Glutamatergic neuron (in vitro differentiated cells): ENCODE measurements around the gene FARS2. TPM values are rescaled to one million over a fixed set of nuclear protein-coding genes. Genes with fewer than 3 reads are reported as not detected.
"Not testable (repeated sequence)": the region's sequence is repeated elsewhere in the genome, so short reads cannot be mapped to it uniquely, and the experiment has no call there.

Experiments
- DNase-seq: peaks from one replicate; pipeline ENCODE4 v3.0.0; 2022
- H3K27ac Mint-ChIP-seq: one replicate; pipeline ENCODE4 v1.8.0; 2020; ENCODE audit warnings: mild to moderate bottlenecking, mixed read lengths, inconsistent platforms; ENCODE audit not compliant: unreplicated experiment
- H3K27me3 Mint-ChIP-seq: one replicate; pipeline ENCODE4 v1.8.0; 2020; ENCODE audit warnings: mild to moderate bottlenecking, moderate library complexity, mixed read lengths, inconsistent platforms; ENCODE audit not compliant: unreplicated experiment
- H3K36me3 Mint-ChIP-seq: one replicate; pipeline ENCODE4 v1.8.0; 2020; ENCODE audit warnings: mild to moderate bottlenecking, mixed read lengths, inconsistent platforms; ENCODE audit not compliant: unreplicated experiment
- H3K4me1 Mint-ChIP-seq: one replicate; pipeline ENCODE4 v1.8.0; 2020; ENCODE audit warnings: mild to moderate bottlenecking, low read depth, mixed read lengths, inconsistent platforms; ENCODE audit not compliant: unreplicated experiment
- H3K4me3 Mint-ChIP-seq: one replicate; pipeline ENCODE4 v1.8.0; 2020; ENCODE audit warnings: mild to moderate bottlenecking, mixed read lengths, inconsistent platforms; ENCODE audit not compliant: unreplicated experiment
- H3K9me3 Mint-ChIP-seq: one replicate; pipeline ENCODE4 v1.8.0; 2020; ENCODE audit warnings: mild to moderate bottlenecking, moderate library complexity, mixed read lengths, inconsistent platforms; ENCODE audit not compliant: unreplicated experiment
- total RNA-seq: library from RNA; stranded (reverse); fragmentation: NEBNext Ultra II Directional; extraction: Animal tissue kit (Norgen Biotek cat#: 25700); gene quantifications from one replicate; pipeline ENCODE4 v1.2.1, GENCODE V29; 2021; ENCODE audit not compliant: unreplicated experiment
- TF ChIP-seq, protein P1 (sequence below): fragments of 200-600 bp; sonication (generic); IDR thresholded peaks from one replicate; pipeline ENCODE4 v1.5.0; 2021; ENCODE audit not compliant: partially characterized antibody, unreplicated experiment

Gene FARS2
- total RNA-seq, 1 donor from 2014 or later, result 14.2 TPM

DNA sequence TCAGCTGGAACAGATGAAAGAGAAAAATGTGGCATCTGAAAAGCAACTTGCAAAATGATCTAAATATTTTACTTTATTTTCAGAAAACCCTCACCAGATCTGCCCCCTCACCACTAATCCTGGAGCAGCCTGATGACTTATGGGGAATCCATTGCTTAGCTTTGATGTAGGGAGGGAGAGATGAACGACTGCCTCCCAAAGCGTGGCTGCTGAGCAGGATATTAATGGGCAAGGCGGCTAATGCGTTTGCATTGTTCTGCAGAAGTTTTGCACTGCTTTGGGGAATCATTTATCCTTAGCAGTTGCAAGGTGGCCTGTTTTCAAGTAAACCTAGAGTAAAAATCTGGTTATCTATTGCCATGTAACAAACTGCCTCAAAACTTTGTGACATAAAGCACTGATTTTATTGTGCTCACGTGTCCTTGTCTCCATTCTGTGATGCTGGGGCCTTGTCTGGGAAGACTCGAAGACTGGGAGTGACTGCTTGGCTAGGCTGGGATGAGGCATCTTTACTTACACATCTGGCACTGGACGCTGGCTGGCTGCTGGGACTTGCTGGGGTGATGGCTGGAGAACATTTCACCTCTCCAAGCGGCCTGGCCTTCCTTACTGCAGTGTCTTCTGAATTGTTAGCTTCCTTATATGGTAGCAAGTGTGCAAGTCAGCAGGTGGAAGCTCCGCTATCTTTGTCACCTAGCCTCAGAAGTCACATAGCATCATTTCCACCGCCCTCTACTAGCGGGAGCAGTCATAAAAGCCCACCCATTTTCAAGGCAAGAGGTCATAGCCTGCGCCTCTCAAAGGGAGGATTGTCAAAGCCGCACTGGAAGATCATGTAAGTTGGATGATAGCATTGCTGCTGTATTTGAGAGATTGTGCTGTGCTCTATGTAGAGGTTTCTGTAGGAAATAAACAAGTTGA is 432.2 kb downstream of the FARS2 start:
- Mint-ChIP-seq H3K9me3 (peaks cover 11% of the 10 kb centered on the region), H3K27me3 (peaks cover 4% of the 10 kb centered on the region), H3K27ac (no peak overlapping the region), H3K4me1 (no peaks in the 10 kb centered on the region), H3K4me3 (no peak overlapping the region), H3K36me3 (peaks cover 23% of the 10 kb centered on the region)
- DNase-seq, result no peak
- TF ChIP-seq, protein P1, sequence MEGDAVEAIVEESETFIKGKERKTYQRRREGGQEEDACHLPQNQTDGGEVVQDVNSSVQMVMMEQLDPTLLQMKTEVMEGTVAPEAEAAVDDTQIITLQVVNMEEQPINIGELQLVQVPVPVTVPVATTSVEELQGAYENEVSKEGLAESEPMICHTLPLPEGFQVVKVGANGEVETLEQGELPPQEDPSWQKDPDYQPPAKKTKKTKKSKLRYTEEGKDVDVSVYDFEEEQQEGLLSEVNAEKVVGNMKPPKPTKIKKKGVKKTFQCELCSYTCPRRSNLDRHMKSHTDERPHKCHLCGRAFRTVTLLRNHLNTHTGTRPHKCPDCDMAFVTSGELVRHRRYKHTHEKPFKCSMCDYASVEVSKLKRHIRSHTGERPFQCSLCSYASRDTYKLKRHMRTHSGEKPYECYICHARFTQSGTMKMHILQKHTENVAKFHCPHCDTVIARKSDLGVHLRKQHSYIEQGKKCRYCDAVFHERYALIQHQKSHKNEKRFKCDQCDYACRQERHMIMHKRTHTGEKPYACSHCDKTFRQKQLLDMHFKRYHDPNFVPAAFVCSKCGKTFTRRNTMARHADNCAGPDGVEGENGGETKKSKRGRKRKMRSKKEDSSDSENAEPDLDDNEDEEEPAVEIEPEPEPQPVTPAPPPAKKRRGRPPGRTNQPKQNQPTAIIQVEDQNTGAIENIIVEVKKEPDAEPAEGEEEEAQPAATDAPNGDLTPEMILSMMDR, result no peak

DNA sequence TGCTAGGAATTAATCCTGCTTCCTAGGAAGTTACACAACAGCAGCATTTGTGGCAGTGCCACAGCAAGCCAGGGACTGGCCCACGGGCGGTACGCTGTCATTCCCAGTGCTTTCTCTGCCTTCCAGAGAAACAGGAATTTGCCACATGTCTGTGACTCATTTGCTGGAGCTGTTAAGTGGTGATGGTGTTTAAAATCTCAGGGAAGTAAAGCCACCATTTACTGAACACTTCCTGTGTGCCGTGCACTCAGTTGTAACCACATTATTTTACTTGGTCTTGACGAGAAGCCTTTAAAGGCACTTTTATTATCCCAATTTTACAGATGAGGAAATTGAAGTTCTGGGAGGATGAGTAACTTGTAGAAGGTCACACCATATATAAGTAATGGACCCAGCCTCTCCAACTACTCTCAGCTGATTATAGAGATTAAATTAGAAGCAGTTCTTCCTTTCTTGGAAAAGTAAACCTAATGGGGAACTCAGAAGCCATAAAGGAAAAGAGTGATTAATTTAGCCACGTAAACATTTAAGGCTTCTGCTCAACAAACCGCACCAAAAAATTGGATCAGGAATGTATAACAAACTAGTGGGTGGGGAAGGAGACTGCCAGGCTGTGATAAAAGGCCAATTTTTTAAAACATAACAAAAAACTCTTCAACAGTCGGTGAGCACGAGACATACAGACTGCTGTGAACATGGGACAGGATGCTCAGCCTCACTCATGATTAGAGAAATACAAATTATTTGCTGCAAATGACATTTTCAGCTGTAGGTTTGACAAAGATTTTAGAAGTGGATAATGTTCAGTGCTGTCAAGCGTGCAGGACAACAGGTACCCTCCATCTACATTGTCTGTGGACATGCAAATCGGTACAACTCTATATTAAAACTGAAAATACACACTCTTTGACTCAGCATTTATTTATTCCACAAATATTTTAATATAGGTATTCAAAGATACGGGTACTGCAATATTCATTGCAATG is 434.2 kb downstream of the FARS2 start:
- DNase-seq, result no peak
- Mint-ChIP-seq H3K36me3 (peaks cover 22% of the 10 kb centered on the region), H3K4me1 (no peaks in the 10 kb centered on the region), H3K9me3 (peaks cover 7% of the 10 kb centered on the region), H3K4me3 (no peak overlapping the region), H3K27me3 (peaks cover 4% of the 10 kb centered on the region), H3K27ac (no peak overlapping the region)
- TF ChIP-seq, protein P1, result no peak

DNA sequence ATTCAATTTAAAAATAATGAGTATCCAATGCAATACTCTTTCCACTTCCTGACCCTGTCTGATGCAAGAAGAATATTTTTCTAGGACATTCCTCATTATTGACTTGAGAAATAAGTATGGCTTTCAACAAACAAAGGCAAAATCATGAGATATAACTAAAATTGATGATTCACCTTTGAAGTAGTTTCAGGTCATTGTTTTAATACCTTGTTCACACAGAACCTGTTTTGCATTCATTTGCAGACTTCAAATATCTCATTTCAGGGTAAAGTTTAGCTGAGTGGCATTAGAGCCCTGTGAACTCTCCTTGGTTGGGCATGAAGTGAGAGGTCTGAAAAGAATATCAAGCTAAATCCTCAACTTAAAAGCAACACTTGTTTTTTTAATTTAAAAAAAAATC is 436.2 kb downstream of the FARS2 start:
- H3K27me3 Mint-ChIP-seq, result peaks cover 2% of the 10 kb centered on the region
- TF ChIP-seq, protein P1, result no peak
- H3K4me1 Mint-ChIP-seq, result peaks cover 2% of the 10 kb centered on the region
- peaks cover 4% of the 10 kb centered on the region for H3K9me3 Mint-ChIP-seq
- peaks cover 12% of the 10 kb centered on the region for H3K36me3 Mint-ChIP-seq
- no peak overlapping the region for H3K4me3 Mint-ChIP-seq
- no peak for DNase-seq
- no peak overlapping the region for H3K27ac Mint-ChIP-seq

DNA sequence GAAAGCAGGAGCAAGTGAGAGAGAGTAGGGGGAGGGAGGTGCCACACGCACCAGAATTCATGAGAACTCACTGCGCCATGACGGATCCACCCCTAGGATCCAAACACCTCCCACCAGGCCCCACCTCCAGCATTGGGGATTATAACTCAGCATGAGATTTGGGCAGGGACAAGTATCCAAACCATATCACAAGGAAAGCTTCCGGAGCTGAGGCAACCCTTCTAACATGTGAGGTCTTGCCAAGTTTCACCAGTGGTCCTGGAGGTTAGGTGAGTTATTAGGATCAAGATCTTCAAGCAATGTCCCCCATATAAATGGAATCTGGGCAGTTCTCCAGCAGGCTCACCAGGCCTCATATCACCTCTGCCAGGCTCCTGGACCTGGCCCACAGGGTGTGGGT is 437.0 kb downstream of the FARS2 start:
- Mint-ChIP-seq H3K4me1 (peaks cover 2% of the 10 kb centered on the region), H3K27ac (no peak overlapping the region), H3K27me3 (peaks cover 2% of the 10 kb centered on the region), H3K4me3 (no peak overlapping the region), H3K9me3 (no peaks in the 10 kb centered on the region), H3K36me3 (peaks cover 7% of the 10 kb centered on the region)
- TF ChIP-seq, protein P1, result no peak
- no peak for DNase-seq

DNA sequence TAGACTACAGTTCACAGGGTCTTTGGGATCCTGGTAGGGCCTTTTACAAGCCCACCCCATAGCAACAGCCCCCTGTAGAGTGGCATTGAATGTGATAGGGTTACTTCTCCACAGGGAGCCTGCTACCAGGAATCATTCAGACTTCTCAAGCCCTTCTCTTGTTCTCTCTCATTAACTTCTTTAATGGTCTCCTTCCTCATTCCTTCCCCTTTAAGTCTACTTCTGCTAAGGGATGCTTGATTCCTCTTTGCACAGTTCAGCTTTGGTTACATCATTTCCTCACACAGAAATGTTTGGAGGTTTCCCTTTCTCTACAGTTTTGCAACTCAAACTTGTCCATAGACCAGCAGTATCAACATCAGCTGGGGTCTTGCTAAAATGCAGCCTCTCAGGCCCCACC is 437.8 kb downstream of the FARS2 start:
- not testable (repeated sequence) for H3K4me3 Mint-ChIP-seq, DNase-seq, H3K9me3 Mint-ChIP-seq, H3K27ac Mint-ChIP-seq, H3K36me3 Mint-ChIP-seq, H3K4me1 Mint-ChIP-seq, H3K27me3 Mint-ChIP-seq
